ENCODE results near the gene PROP1. TPM values are rescaled to one million over a fixed set of nuclear protein-coding genes. Genes with fewer than 3 reads are reported as not detected.
A peak's percentile ranks its signal among the peaks of the same experiment; 100 is the strongest.
"Not testable (repeated sequence)": the region's sequence is repeated elsewhere in the genome, so short reads cannot be mapped to it uniquely, and the experiment has no call there.

PROP1 gene
- total and polyA plus RNA-seq, 2 experiments from 2014 or later = not detected

- H3K27ac ChIP-seq = no peak overlapping the region
- H3K27me3 ChIP-seq = no peaks in the 10 kb centered on the region
- no peak overlapping the region for H3K4me3 ChIP-seq
- no peak for DNase-seq (ENCODE audit: low read depth in 1 of 2, low spot score in 1 of 2)
- no peak for TF ChIP-seq CTCF (IDR thresholded peaks at IDR 0.05; ENCODE audit: low read depth, low read length)
- H3K9me3 ChIP-seq (ENCODE audit: low read depth) = no peaks in the 10 kb centered on the region
- H3K36me3 ChIP-seq = no peaks in the 10 kb centered on the region
- H3K4me1 ChIP-seq (ENCODE audit: low read depth) = no peaks in the 10 kb centered on the region
Observed at GRCh38 chr5:177957241-177957640, 38.8 kb downstream of the PROP1 start.

GRCh38 chr5:177953101-177953500 is 42.9 kb downstream of the PROP1 start:
- not testable (repeated sequence) for H3K9me3 ChIP-seq (ENCODE audit: low read depth); DNase-seq (ENCODE audit: low read depth in 1 of 2, low spot score in 1 of 2); H3K27ac ChIP-seq; H3K4me3 ChIP-seq; H3K36me3 ChIP-seq; H3K4me1 ChIP-seq (ENCODE audit: low read depth); H3K27me3 ChIP-seq

GRCh38 chr5:177949656-177950055 is 46.4 kb downstream of the PROP1 start:
- H3K4me1 ChIP-seq (ENCODE audit: low read depth) = not testable (repeated sequence)

GRCh38 chr5:177949065-177949464 is 47.0 kb downstream of the PROP1 start:
- not testable (repeated sequence) for H3K27me3 ChIP-seq; H3K27ac ChIP-seq; H3K4me1 ChIP-seq (ENCODE audit: low read depth); DNase-seq (ENCODE audit: low read depth in 1 of 2, low spot score in 1 of 2); H3K36me3 ChIP-seq; H3K4me3 ChIP-seq; H3K9me3 ChIP-seq (ENCODE audit: low read depth)

More at GRCh38 chr5:177949656-177950055, 46.4 kb downstream of the PROP1 start:
- not testable (repeated sequence) for H3K36me3 ChIP-seq; H3K27ac ChIP-seq; DNase-seq (ENCODE audit: low read depth in 1 of 2, low spot score in 1 of 2); H3K4me3 ChIP-seq; H3K9me3 ChIP-seq (ENCODE audit: low read depth); H3K27me3 ChIP-seq

- H3K27me3 ChIP-seq; H3K9me3 ChIP-seq (ENCODE audit: low read depth); H3K4me3 ChIP-seq; H3K36me3 ChIP-seq; H3K4me1 ChIP-seq (ENCODE audit: low read depth); H3K27ac ChIP-seq: not testable (repeated sequence)
- peak in 1 of 2 donors; percentile 11 for DNase-seq (ENCODE audit: low read depth in 1 of 2, low spot score in 1 of 2)
Observed at GRCh38 chr5:177947912-177948311, 48.1 kb downstream of the PROP1 start.

- H3K9me3 ChIP-seq (ENCODE audit: low read depth); H3K4me3 ChIP-seq; H3K4me1 ChIP-seq (ENCODE audit: low read depth); H3K27me3 ChIP-seq; DNase-seq (ENCODE audit: low read depth in 1 of 2, low spot score in 1 of 2); H3K27ac ChIP-seq; H3K36me3 ChIP-seq: not testable (repeated sequence)
Observed at GRCh38 chr5:177945601-177946283, 50.3 kb downstream of the PROP1 start.

GRCh38 chr5:177945145-177945544 is 50.9 kb downstream of the PROP1 start:
- not testable (repeated sequence) for H3K36me3 ChIP-seq; H3K4me3 ChIP-seq; H3K27ac ChIP-seq; H3K4me1 ChIP-seq (ENCODE audit: low read depth); H3K27me3 ChIP-seq; H3K9me3 ChIP-seq (ENCODE audit: low read depth); DNase-seq (ENCODE audit: low read depth in 1 of 2, low spot score in 1 of 2)

- not testable (repeated sequence) for H3K4me3 ChIP-seq, H3K27me3 ChIP-seq
Observed at GRCh38 chr5:177943805-177944736, 52.0 kb downstream of the PROP1 start.

GRCh38 chr5:177942896-177943295 is 53.1 kb downstream of the PROP1 start:
- H3K36me3 ChIP-seq; H3K4me1 ChIP-seq (ENCODE audit: low read depth); H3K9me3 ChIP-seq (ENCODE audit: low read depth); H3K27me3 ChIP-seq; DNase-seq (ENCODE audit: low read depth in 1 of 2, low spot score in 1 of 2); H3K4me3 ChIP-seq; H3K27ac ChIP-seq: not testable (repeated sequence)

More at GRCh38 chr5:177943805-177944736, 52.0 kb downstream of the PROP1 start:
- H3K4me1 ChIP-seq (ENCODE audit: low read depth); H3K27ac ChIP-seq; H3K9me3 ChIP-seq (ENCODE audit: low read depth); H3K36me3 ChIP-seq: not testable (repeated sequence)
- DNase-seq (ENCODE audit: low read depth in 1 of 2, low spot score in 1 of 2) = peak in 1 of 2 donors; percentile 15

Other genes with a start within 250 kb of the PROP1 start
- gene FAM153A, start 213.3 kb downstream of the PROP1 start, total RNA-seq = 3.7 and 12.6 TPM in 2 replicates
- 6.6 and 12.2 TPM in 2 replicates for gene FAM153A, start 213.3 kb downstream of the PROP1 start, polyA plus RNA-seq
- gene N4BP3, start 117.3 kb upstream of the PROP1 start, total RNA-seq = 11.6 and 13.7 TPM in 2 replicates
- gene N4BP3, start 117.3 kb upstream of the PROP1 start, polyA plus RNA-seq = 5.7 and 6.1 TPM in 2 replicates
- 49.7 and 58.8 TPM in 2 replicates for gene RMND5B, start 134.8 kb upstream of the PROP1 start, total RNA-seq
- gene RMND5B, start 134.8 kb upstream of the PROP1 start, polyA plus RNA-seq = 57.2 and 58.2 TPM in 2 replicates
- 270 and 391 TPM in 2 replicates for gene NHP2, start 157.6 kb upstream of the PROP1 start, total RNA-seq
- gene NHP2, start 157.6 kb upstream of the PROP1 start, polyA plus RNA-seq = 232 and 239 TPM in 2 replicates
- not detected in 2 replicates for gene GMCL2, start 191.1 kb upstream of the PROP1 start, total RNA-seq
- gene GMCL2, start 191.1 kb upstream of the PROP1 start, polyA plus RNA-seq = not detected in 2 replicates
- 127 and 154 TPM in 2 replicates for gene HNRNPAB, start 208.3 kb upstream of the PROP1 start, total RNA-seq
- gene HNRNPAB, start 208.3 kb upstream of the PROP1 start, polyA plus RNA-seq = 205 and 224 TPM in 2 replicates
- gene PHYKPL, start 236.6 kb upstream of the PROP1 start, total RNA-seq = 26.4 and 57.0 TPM in 2 replicates
- 58.7 and 75.2 TPM in 2 replicates for gene PHYKPL, start 236.6 kb upstream of the PROP1 start, polyA plus RNA-seq